Stomach (tissue), 9 donors: ENCODE measurements around the gene BNC2. TPM values are rescaled to one million over a fixed set of nuclear protein-coding genes. Genes with fewer than 3 reads are reported as not detected.

Source experiments
- DNase-seq, 2 donors: peaks; one replicate each; pipeline versions ENCODE4 v3.0.0 to v3.0.0-alpha.2; 2013 to 2019
- H3K27ac ChIP-seq, 5 donors: fragments of 200-600 bp in 4 of 5; sonication (generic) in 4 of 5; one replicate each; pipeline ENCODE4 v1.5.1; 2013 to 2019; ENCODE audit warnings: mild to moderate bottlenecking in 1 of 5, moderate library complexity in 1 of 5
- H3K27me3 ChIP-seq, 3 donors: fragments of 200-600 bp; sonication (generic); one replicate each; pipeline ENCODE4 v1.5.1; 2017 to 2019; ENCODE audit warnings: mixed run types in 1 of 3
- H3K36me3 ChIP-seq, 4 donors: fragments of 200-600 bp; sonication (generic); 1 replicate in 3 of 4; 2 replicates in 1 of 4; pipeline ENCODE4 v1.5.1; 2016 to 2019
- H3K4me1 ChIP-seq, 4 donors: fragments of 200-600 bp; sonication (generic); one replicate each; pipeline ENCODE4 v1.5.1; 2016 to 2019
- H3K4me3 ChIP-seq, 4 donors: fragments of 200-600 bp; sonication (generic) in 3 of 4; one replicate each; pipeline ENCODE4 v1.5.1; 2016 to 2019; ENCODE audit warnings: mild to moderate bottlenecking in 1 of 4
- H3K9me3 ChIP-seq, 4 donors: fragments of 200-600 bp; sonication (generic); one replicate each; pipeline ENCODE4 v1.5.1; 2016 to 2019
- CTCF ChIP-seq, 7 experiments: fragments of 450-650 bp in 4 of 7; fragments of 200-600 bp in 3 of 7; sonication (generic) in 3 of 7; IDR thresholded peaks; one replicate each; pipeline ENCODE4 v1.5.1; 2016 to 2019; ENCODE audit warnings: antibody characterized with exemption in 7 of 7, control low read depth in 2 of 7, mild to moderate bottlenecking in 1 of 7
- EP300 ChIP-seq: sonication (generic); formaldehyde crosslinking; IDR thresholded peaks from one replicate; pipeline ENCODE4 v1.6.1; 2017; ENCODE audit warnings: antibody characterized with exemption
- POLR2A ChIP-seq, 4 donors: fragments of 450-650 bp; IDR thresholded peaks; one replicate each; pipeline ENCODE4 v1.6.1; 2016; ENCODE audit warnings: antibody characterized with exemption in 4 of 4, control low read depth in 2 of 4, mild to moderate bottlenecking in 1 of 4, moderate library complexity in 1 of 4
- POLR2AphosphoS5 ChIP-seq, 3 donors: sonication (generic); formaldehyde crosslinking; IDR thresholded peaks; one replicate each; pipeline ENCODE4 v1.6.1; 2016; ENCODE audit warnings: antibody characterized with exemption in 3 of 3
- WGBS, 5 donors: extraction: QIAGEN DNeasy Blood & Tissue Kit in 3 of 5; methylation state at CpG; one replicate each; pipeline versions ENCODE4 v1.1.5 to v1.1.7; 2013 to 2018; 5-methylcytosine and 5-hydroxymethylcytosine counted together
- intact Hi-C: fragments of 100-400 bp; cut with DNase I; formaldehyde crosslinking; loops from one replicate; pipeline ENCODE4 v1.15.1; 2023; ENCODE audit warnings: low total_unique reads
- polyA plus RNA-seq, 3 donors: library from polyadenylated mRNA; stranded (reverse); fragments of 200-250 nt; gene quantifications; one replicate each; pipeline ENCODE4 v1.2.3, GENCODE V29; 2013
- total RNA-seq, 5 donors: library from RNA; depleted of rRNA; stranded (reverse); fragments of >200 nt; gene quantifications; one replicate each; pipeline versions ENCODE4 v1.1.0 to v1.2.3, GENCODE V29; 2014 to 2016
- donor health status: healthy with polysubstance abuse.
- donor health status: Bipolar disorder and iron deficiency.
- donor health status: healthy.

Gene BNC2
- total and polyA plus RNA-seq, 8 donors, result 1.1 to 60.7 (median 7.6) TPM

GRCh38 chr9:16687678-16688369 lies 182.6 kb downstream of the BNC2 start:
- Histone ChIP-seq H3K27ac (no peak overlapping the region), H3K4me1 (peaks cover 0 to 25% (median 3%) of the 10 kb centered on the region in 4 donors), H3K9me3 (no peaks in the 10 kb centered on the region), H3K4me3 (no peak overlapping the region), H3K36me3 (no peaks in the 10 kb centered on the region), H3K27me3 (no peaks in the 10 kb centered on the region)
- WGBS, 5 donors, result 66 to 78% (median 71%) methylated on average over 5 of the region's 5 CpGs
- intact Hi-C loops, result no loop called here
- no peak for DNase-seq
- TF ChIP-seq POLR2AphosphoS5 (IDR thresholded peaks at IDR 0.05) (no peak), POLR2A (IDR thresholded peaks at IDR 0.05) (no peak)

DNA sequence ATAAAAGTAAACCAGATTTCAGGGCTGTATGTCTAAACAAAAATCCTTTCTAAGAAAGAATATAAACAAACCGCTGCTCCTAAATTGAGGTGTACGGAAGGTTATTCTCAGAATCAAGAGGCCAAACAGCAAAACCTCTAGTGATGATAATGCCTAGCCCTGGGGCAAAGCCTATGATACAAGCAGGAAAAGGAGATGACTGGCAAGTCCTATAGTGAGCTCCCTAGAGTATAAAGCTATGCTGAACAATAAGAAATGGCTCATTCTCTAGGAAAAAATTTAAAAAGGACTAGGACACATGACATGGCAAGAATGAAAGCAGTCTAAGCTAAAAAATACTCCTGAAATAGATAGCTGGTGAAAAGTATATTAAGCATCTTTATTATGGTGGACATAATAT lies 187.1 kb downstream of the BNC2 start:
- Histone ChIP-seq H3K9me3 (no peaks in the 10 kb centered on the region), H3K27ac (no peak overlapping the region), H3K36me3 (no peaks in the 10 kb centered on the region), H3K4me1 (peaks cover 0 to 19% (median under 1%) of the 10 kb centered on the region in 4 donors), H3K4me3 (no peak overlapping the region), H3K27me3 (no peaks in the 10 kb centered on the region)
- TF ChIP-seq POLR2A (IDR thresholded peaks at IDR 0.05), result no peak
- TF ChIP-seq CTCF (IDR thresholded peaks at IDR 0.05), result no peak
- no peak for TF ChIP-seq EP300
- no peak for TF ChIP-seq POLR2AphosphoS5 (IDR thresholded peaks at IDR 0.05)
- WGBS, 5 donors, result 67 to 87% (median 73%) methylated on average over 2 of the region's 2 CpGs
- intact Hi-C loops, result no loop called here
- DNase-seq, result no peak

- Histone ChIP-seq H3K36me3 (no peaks in the 10 kb centered on the region), H3K9me3 (no peaks in the 10 kb centered on the region), H3K4me3 (no peak overlapping the region), H3K27me3 (no peaks in the 10 kb centered on the region), H3K4me1 (peaks cover 0 to 19% (median 0%) of the 10 kb centered on the region in 4 donors), H3K27ac (no peak overlapping the region)
- DNase-seq, result no peak
- WGBS, 5 donors, result 60 to 92% (median 81%) methylated on average over 6 to 7 of the region's 7 CpGs
- TF ChIP-seq POLR2AphosphoS5 (IDR thresholded peaks at IDR 0.05) (no peak), POLR2A (IDR thresholded peaks at IDR 0.05) (no peak), EP300 (no peak), CTCF (IDR thresholded peaks at IDR 0.05) (no peak)
- intact Hi-C loops, result no loop called here
These were observed 188.2 kb downstream of the BNC2 start for GRCh38 chr9:16682273-16682672.

- intact Hi-C loops, result no loop called here
- Histone ChIP-seq H3K4me1 (peaks cover 0 to 19% (median 0%) of the 10 kb centered on the region in 4 donors), H3K36me3 (no peaks in the 10 kb centered on the region), H3K27ac (no peak overlapping the region), H3K4me3 (no peak overlapping the region), H3K27me3 (no peaks in the 10 kb centered on the region), H3K9me3 (no peaks in the 10 kb centered on the region)
- WGBS, 5 donors, result 73 to 93% (median 75%) methylated on average over 7 of the region's 7 CpGs
- TF ChIP-seq EP300 (no peak), CTCF (IDR thresholded peaks at IDR 0.05) (no peak), POLR2A (IDR thresholded peaks at IDR 0.05) (no peak), POLR2AphosphoS5 (IDR thresholded peaks at IDR 0.05) (no peak)
- DNase-seq, result no peak
These were observed 188.8 kb downstream of the BNC2 start for GRCh38 chr9:16681652-16681987.

- H3K4me3 ChIP-seq, result no peak overlapping the region
- no peaks in the 10 kb centered on the region for H3K36me3 ChIP-seq
- intact Hi-C loops, result no loop called here
- H3K9me3 ChIP-seq, result no peaks in the 10 kb centered on the region
- no peaks in the 10 kb centered on the region for H3K27me3 ChIP-seq
- H3K4me1 ChIP-seq, result peaks cover 0 to 19% (median 0%) of the 10 kb centered on the region in 4 donors
- no peak overlapping the region for H3K27ac ChIP-seq
- TF ChIP-seq POLR2A (IDR thresholded peaks at IDR 0.05), result no peak
- no peak for TF ChIP-seq CTCF (IDR thresholded peaks at IDR 0.05)
- no peak for TF ChIP-seq POLR2AphosphoS5 (IDR thresholded peaks at IDR 0.05)
- TF ChIP-seq EP300, result no peak
- WGBS, 5 donors, result 35 to 58% (median 46%) methylated on average over 5 of the region's 5 CpGs
- peak in 1 of 2 donors; percentile 41 for DNase-seq
These were observed 189.4 kb downstream of the BNC2 start for GRCh38 chr9:16680975-16681651.
